Left renal pelvis (tissue), 4 donors: ENCODE results near the gene ALDH16A1. TPM values are rescaled to one million over a fixed set of nuclear protein-coding genes. Genes with fewer than 3 reads are reported as not detected.
"Not testable (repeated sequence)": the region's sequence is repeated elsewhere in the genome, so short reads cannot be mapped to it uniquely, and the experiment has no call there.

Source experiments
- DNase-seq, 4 donors: peaks; one replicate each; pipeline ENCODE4 v3.0.0-alpha.2; 2013; ENCODE audit warnings: low read depth in 4 of 4, low spot score in 3 of 4
- polyA plus RNA-seq, 4 donors: library from polyadenylated mRNA; unstranded; fragments of 120-200 nt; gene quantifications; one replicate each; pipeline ENCODE4 v1.2.1, GENCODE V29; 2013; ENCODE audit not compliant: insufficient read length in 4 of 4

ALDH16A1 gene
- polyA plus RNA-seq, 4 donors, result 12.2 to 32.1 (median 16.4) TPM

DNA sequence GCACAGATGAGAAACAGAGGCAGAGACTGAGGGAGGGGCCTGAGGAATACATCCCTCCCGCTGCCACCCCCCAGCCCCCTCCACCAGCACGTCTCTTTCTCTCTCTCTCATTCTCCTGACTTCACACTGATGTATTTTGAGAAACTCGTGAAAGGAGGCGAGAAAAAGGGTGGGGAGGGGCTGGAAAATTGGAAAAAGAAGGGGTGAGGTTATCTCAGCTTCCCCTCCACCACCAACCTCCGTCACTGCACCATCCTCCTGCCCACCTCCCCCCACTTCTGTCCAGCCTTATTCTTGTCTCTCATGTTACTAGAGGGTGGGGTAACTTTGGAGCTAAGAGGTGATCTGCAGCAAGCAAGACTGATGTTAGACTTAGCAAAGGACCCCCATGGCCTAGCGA lies 13.2 kb upstream of the ALDH16A1 start:
- no peak for DNase-seq

DNA sequence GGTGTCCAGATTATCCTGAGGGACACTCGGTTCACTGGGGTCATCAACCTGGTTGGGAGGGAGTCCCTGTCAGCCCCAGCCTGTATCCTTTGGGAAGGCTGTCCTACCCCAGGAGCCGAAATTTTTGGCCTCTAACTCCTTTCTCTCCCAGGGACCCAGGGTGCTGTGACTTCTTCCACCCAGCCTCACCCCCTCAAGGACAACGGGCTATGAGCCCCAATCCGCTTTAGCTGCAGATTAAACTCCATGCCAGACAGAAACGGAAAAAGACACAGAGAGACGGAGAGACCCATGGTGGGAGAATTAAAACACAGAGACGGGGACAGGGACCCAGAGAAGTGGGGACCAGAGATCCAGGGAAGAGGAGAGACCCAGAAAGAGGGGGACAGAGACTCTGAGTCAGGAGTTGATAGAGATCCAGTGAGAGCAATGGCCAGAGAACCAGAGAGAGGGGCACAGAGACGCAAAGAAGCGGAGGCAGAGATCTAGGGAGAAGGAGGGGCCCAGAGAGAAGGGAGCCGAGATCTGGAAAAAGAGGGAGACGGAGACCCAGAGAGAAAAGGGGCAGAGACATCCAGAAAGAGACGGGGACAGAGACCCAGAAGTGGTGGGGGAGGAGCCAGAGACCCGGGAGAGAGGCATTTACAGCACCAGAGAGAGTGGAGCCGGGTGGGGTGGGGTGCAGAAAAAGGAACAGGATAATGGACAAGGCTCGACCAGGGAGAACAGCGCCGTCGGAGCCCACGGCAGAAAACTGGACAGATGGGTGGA lies 12.4 kb upstream of the ALDH16A1 start:
- DNase-seq, result no peak

DNA sequence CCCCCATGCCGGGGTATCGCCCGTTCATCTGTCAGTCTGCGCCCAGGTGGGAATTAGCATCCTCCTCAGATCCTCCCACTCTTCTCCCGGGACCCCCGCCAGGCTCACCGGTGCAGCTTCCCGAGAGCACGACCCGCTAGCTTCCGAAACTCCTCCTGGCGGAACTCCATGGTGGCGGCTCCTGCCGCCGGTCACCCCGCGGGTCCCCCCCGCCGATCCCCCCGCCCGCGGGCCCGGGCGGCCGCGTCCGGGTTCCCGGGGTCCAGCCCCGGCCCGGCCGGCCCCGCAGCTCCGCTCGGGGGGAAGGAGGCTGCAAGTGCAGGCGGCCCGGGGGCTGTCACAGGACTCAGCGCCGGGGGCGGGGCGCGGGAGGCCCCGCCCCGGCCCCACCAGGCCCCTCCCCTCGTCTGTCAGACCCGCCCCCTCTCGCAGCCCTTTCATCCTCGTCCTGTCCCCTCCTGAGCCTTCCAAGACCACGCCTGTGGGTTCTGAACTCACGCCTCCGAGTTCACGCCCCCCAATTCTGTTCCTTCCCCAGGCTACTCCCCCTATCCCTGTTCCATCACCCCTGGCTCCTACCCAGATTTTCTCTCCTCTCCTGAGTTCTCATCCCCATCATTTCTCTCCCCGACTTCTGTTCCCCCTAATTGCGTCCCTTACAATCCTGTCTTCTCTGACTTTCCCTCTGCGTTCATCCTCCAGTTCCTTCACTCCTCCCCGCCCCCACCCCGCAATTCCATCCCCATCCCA lies 11.6 kb upstream of the ALDH16A1 start, which contains the start of gene SLC17A7:
Gene SLC17A7 (minus strand): TSS at position 318 of the 750 bp plus-strand sequence. CDS start 148 bp downstream, at position 170.
- no peak for DNase-seq

DNA sequence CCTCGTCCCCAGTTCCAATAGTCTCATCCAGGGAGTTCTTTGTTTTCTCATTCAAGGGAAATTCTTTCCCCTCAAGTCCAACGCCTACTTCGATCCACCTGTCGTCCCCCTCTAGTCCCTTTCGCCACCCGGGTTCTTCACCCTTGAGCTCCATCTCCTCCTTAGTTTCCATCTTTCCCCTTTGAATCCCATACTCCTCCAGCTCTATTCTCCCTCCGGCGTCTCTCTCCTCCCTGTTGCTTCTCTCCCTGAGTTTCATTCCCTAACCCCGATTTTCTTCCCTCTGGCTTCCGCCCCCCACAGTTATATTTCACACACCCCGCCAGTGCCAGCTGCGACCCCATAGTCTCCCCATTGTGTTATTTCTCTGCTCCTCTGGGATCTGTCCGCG lies 11.1 kb upstream of the ALDH16A1 start:
- no peak for DNase-seq

DNA sequence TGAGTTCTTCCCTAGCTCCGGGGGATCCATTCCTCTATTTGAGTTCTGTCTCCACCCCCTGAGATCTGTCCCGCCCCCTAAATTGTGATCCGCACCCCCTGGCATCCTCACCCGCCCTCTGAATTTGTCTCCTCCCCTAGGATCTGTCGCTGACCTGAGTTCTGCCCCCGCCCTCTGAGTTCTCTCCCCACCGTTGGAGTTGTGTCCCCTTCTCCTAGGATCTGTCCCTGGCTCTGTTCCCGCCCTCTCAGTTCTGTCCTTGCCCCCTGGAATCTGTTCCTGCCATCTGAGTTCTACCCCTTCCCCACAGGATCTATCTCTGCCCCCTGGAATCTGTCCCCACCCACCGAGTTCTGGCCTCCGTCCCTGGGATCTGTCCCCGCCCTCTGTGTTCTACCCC lies 10.7 kb upstream of the ALDH16A1 start:
- DNase-seq, result no peak

DNA sequence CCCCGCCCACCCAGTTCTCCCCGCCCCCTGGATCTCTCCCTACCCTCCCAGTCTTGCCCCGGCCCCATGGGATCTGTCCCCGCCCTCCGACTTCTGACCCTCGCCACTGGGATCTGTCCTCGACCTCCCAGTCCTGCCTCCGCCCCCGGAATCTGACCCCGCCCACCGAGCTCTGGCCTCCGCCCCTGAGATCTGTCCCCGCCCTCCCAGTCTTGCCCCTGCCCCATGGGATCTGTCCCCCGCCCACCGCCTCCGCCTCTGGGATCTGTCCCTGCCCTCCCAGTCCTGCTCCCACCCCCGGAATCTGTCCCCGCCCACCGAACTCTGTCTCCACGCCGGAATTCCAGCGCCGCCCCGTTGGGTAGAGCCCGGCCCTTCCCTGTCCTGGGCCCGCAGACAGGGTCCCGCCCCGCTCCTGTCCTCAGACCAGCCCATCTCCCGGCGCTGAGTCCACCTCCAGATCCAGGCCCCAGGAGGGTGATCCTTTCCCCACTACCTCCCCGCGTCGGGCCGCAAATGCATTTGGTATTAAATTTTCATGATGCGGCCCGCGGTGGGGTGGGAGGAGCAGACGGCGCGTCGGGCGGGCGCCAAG lies 10.2 kb upstream of the ALDH16A1 start:
- peak in 2 of 4 donors; percentile 68 to 73 for DNase-seq

DNA sequence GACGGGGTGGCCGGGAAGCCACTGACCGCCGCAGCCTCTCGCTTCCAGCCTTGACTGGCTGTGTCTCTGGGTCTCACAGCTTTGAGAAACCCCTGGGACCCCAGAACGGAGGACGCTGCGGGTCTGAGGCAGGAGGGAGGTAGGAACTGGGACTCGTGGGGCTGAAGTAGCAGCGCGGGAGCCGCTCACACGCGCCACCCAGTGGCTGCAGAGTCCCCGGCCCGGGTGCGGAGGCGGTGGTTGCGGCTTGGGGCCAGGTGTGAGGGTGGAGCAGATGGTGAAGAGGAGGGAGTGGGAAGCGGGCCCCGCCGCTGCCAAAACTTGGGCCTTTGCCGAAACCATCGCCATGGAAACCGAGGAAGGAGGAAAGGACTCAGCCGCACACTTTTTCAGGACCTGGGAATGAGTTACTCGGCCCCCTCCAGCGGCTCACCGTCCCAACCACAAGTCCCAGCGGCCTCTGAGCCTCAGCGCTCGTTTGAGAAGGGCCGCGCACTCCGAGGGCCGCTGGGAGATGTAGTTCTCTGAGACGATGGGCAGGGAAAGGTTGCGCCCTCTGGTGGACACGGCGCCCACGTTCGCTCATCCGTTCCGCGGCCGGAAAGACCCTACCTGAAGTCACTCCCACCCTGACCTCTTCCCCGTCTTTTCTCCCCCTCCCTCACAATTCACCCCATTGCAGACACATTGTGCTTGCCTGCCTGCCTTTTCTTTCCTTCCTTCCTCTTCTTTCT lies 9.5 kb upstream of the ALDH16A1 start:
- DNase-seq, result peak; percentile 87 to 92 (median 90)

DNA sequence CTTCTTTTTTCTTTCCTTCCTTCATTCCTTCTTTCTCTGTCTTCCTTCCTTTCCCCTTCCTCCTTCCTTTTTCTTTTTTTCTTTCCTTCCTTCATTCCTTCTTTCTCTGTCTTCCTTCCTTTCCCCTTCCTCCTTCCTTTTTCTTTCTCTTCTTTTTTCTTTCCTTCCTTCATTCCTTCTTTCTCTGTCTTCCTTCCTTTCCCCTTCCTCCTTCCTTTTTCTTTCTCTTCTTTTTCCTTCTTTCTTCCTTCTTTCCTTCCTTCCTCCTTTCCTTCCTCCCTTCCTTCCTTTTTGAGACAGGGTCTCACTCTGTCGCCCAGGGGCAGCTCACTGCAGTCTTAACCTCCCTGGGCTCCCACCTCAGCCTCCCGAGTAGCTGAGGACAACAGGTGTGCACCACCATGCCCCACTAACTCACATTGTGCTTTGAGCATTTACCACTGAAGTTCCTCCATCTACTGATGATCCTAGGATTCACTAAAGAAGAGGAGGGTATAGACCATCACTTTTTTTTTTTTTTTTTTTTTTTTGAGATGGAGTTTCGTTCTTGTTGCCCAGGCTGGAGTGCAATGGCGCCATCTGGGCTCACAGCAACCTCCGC lies 8.8 kb upstream of the ALDH16A1 start:
- DNase-seq, result not testable (repeated sequence)

DNA sequence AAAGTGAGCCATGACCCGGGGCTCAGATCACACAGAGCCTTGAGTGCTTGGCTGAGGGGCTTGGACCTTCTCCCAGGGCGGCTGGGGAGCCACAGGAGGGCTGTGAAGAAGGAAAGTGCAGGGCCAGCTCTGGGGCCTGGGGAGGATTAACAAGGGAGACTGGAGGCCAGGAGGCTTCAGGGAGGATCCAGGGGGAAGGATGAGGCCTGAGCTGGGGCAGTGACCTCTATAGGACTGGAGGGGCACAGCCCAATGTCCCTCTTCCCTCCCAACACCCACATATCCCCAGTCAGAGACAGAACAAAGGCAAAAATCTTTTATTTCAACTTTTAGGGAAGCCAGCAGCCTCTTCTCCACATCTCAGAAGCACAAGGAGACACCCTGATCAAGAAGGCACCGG lies 7.0 kb upstream of the ALDH16A1 start:
- DNase-seq, result no peak

DNA sequence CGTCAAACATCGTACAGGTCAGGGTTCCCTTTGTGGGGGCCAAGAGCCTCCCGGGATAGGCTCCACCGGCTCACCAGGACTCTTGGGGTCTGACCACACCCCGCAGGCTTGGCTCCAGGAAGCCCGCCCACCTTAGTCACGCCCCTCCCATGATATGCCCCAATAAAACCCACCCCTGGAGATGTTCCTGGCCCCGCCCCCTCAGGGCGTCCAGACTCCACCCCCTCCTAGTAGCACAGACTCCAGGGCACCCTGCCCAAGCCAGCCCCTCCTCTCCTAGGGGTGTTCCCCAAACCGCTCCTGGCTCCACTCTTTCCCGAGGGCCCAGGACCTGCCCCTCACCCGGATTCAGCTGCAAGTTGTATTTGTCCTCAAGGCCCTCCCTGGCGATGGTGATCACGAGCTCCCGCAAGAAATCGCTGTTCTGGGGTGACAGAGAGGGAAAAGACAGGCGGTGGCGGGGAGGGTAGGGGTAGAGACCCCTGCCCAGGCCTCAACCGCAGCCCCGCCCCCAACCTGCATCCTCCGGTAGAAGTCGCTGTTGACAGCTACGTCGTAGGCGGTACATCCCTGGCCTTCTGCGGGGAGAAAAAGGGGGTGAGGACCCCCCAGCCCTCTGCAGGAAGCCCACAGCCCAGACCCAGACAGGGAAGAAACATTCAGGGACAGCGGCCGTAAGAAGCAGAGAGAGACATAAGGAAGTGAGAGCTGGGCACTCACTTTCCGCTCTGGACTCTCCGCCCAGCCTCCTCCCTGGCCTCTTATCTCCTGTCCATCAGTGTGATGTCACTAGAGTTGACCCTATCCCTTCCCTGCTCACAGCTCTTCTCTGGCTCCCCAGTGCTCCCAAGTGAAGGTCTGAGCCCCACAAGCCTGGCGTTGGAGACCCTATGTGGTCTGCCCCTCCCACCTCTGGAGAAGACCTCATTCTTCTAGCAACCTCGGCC lies 5.3 kb upstream of the ALDH16A1 start:
- no peak for DNase-seq

DNA sequence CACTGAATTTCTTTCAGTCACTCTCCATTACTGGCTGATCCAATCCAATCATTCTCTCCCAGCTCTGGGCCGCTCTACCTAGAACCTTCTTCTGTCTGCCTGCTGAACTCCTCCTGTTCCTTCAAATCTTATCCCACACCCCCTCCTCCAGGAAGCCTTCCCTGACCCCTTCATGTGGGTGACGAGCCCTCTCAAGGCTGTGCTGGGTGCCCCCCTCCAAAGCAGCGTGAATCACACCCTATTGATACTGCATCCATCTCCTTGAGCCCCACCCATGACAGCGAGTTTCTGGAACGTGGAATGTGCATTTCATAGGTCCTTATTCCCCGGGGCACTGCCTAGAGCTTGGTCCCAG lies 4.6 kb upstream of the ALDH16A1 start:
- DNase-seq, result no peak

DNA sequence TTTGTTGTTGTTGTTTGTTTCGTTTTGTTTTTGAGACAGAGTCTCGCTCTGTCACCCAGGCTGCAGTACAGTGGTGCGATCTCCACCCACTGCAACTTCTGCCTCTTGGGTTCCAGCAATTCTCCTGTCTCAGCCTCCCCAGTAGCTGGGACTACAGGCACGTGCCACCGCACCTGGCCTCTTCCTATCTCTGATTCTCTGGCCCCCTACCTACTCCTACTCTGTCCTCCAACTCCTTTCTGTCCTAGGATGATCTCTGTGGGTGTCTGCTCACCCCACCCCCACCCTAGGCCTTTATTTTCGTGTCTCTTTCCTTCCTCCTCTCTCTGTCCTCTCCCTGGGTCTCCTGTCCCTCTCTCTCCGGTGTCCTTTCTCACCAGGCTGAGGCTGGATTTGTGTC lies 2.6 kb upstream of the ALDH16A1 start:
- no peak for DNase-seq

DNA sequence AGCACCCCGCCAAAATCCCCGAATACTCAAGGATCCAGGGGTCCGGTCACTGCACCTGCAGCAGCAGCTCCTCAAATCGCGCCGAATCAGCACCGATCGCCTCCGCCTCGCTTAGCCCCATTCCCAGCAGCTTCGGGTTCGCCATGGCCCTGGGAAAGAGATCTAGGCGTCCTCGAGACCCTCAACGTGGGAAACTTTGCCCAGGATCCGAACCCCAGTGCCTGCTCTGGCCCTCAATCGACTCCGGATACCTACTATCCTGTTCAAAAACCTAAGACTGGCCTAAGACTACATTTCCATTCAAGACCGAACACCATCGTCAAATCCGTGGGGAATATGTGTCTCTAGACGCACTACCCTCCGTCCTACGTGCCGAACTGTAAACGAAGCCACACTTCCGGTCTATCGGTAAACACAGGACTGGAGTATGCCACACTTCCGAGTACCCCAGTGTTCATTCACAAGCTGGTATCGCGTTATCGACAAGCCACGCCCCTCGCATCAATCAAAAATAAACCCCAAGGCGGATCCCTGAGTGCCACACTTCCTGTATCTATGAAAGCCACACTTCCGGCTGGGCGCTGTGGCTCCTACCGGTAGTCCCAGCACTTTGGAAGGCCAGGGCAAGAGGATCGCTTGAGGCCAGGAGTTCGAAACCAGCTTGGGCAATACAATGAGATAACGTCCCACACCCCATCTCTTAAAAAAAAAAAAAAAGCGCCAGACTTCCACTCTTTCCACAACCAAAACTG lies 1.4 kb upstream of the ALDH16A1 start, which contains the start of gene PIH1D1:
Gene PIH1D1 (minus strand): TSS at position 385 of the 752 bp plus-strand sequence. CDS start 240 bp downstream, at position 145.
- peak; percentile 94 to 98 (median 98) for DNase-seq

DNA sequence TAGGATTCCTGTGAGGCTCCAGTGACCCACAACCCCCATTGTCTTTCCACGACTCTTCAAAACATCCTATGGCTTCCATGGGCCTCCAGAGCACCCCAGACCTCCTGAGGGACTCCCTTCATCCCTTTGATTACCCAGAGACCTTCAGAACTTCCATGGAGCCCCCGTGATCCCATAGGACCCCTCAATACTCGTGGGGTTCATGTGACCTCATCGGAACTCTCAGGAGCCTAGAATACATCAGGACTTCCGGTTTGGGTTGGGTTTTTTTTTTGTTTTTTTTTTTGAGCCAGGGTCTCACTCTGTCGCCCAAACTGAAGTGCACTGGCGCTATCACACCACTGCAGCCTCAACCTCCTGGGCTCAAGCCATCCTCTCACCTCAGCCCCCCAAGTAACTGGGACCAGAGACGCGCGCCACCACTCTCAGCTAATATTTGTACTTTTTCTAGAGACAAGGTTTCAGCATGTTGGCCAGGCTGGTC lies 774 bp downstream of the ALDH16A1 start:
- no peak for DNase-seq

DNA sequence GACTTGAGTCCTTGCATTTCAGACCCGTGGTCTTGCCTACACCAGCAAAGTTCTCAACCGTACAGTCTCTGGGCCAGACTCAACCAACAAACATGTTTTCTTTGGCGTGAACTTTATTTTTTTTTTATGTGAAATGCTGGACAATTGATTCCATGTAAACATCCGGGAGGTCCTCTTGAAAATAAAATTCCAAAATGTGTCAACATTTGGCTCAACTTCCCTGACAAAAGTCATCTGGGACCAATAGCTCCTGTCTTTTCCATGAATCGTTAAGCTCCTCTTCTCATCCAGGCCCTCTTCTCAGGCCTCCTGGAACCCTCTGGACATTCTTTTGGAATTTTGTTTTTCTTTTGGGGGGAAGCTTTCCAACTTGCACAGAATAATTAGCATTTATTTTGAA lies 2.7 kb downstream of the ALDH16A1 start:
- DNase-seq, result peak in 2 of 4 donors; percentile 57 to 59

DNA sequence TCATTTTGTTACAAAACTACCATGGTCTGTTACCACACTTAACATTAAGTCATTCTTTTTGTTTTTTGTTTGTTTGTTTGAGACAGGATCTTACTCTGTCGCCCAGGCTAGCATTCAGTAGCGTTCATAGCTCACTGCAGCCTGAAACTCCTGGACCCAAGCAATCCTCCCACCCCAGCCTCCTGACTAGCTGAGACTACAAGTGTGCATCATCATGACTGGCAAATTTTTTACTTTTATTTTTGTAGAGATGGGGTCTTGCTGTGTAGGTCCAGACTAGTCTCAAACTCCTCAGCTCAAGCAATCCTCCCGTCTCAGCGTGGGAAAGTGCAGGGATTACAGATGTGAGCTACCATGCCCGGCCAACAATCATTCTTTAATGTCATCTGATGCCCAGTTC lies 3.3 kb downstream of the ALDH16A1 start:
- DNase-seq, result no peak

DNA sequence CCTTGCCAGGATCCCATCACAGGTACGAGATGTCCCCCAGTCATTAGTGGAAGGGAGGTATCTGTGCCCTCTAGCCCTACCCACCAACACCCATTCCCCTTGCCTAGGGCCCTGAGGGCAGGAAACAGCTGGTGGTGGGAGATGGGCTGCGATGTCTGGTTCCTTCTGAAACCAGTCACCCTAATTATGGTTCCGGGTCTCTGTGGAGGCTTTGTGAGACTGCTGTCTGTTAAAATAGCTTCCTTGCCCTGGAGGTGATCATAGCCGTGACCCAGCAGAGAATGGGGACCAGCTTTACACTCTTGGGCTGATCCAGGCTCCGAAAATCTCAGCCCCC lies 5.5 kb downstream of the ALDH16A1 start:
- no peak for DNase-seq

DNA sequence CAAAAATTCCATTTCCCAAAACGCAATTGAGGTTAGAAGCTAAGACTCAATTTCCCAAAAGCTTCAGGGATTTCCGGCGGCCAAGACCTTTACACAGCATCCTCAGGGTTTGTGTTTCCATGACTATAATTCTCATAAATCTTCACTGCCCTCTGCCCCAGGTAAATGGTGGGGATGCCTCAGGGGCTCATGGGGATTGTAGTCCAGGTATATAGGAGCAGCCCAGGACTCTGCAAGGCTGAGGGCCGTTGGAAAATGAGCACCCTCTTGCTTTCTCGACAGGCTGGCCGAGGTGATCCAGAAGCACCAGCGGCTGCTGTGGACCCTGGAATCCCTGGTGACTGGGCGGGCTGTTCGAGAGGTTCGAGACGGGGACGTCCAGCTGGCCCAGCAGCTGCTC lies 6.4 kb downstream of the ALDH16A1 start:
- no peak for DNase-seq

DNA sequence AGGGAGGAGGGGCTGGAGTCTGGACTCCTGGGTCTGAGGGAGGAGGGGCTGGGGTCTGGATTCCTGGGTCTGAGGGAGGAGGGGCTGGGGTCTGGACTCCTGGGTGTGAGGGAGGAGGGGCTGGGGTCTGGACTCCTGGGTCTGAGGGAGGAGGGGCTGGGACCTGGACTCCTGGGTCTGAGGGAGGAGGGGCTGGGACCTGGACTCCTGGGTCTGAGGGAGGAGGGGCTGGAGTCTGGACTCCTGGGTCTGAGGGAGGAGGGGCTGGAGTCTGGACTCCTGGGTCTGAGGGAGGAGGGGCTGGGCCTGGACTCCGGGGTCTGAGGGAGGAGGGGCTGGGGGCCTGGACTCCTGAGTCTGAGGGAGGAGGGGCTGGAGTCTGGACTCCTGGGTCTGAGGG lies 8.1 kb downstream of the ALDH16A1 start:
- DNase-seq, result not testable (repeated sequence)
